SK-N-SH treated with all-trans-retinoic acid at 6 μM for 48 hours (cell line): ENCODE results near the gene SLC16A10.

Experiments used
- ARNTL ChIP-seq: fragments of 450-650 bp; formaldehyde crosslinking; IDR thresholded peaks from 2 replicates; pipeline ENCODE4 v1.5.0; 2020; ENCODE audit warnings: low read depth, mild to moderate bottlenecking, moderate library complexity, borderline replicate concordance
- GLIS3 ChIP-seq: fragments of 250-450 bp; sonication (Bioruptor Pico); IDR thresholded peaks from 2 replicates; pipeline ENCODE4 v1.5.0; 2020; ENCODE audit warnings: mild to moderate bottlenecking, moderate library complexity
- TOX ChIP-seq: fragments of 250-450 bp; sonication (Bioruptor Pico); IDR thresholded peaks from 2 replicates; pipeline ENCODE4 v1.8.0; 2021; ENCODE audit warnings: mild to moderate bottlenecking, moderate library complexity, borderline replicate concordance
- ZNF565 ChIP-seq: fragments of 450-650 bp; formaldehyde crosslinking; conservative IDR thresholded peaks from 2 replicates; pipeline ENCODE4 v1.5.0; 2020; ENCODE audit warnings: low read depth, mild to moderate bottlenecking, moderate library complexity
- TF ChIP-seq, protein P1 (sequence below): fragments of 250-450 bp; sonication (Bioruptor Pico); IDR thresholded peaks from 2 replicates; pipeline ENCODE4 v1.8.0; 2020; ENCODE audit warnings: mild to moderate bottlenecking, moderate library complexity, borderline replicate concordance
- TF ChIP-seq, protein P2 (sequence below): fragments of 250-450 bp; sonication (Bioruptor Pico); IDR thresholded peaks from 2 replicates; pipeline ENCODE4 v1.8.0; 2021; ENCODE audit warnings: low read depth, mild to moderate bottlenecking, moderate library complexity, borderline replicate concordance

GRCh38 chr6:111207141-111207858 is 120.0 kb downstream of the SLC16A10 start:
- TF ChIP-seq, protein P1, sequence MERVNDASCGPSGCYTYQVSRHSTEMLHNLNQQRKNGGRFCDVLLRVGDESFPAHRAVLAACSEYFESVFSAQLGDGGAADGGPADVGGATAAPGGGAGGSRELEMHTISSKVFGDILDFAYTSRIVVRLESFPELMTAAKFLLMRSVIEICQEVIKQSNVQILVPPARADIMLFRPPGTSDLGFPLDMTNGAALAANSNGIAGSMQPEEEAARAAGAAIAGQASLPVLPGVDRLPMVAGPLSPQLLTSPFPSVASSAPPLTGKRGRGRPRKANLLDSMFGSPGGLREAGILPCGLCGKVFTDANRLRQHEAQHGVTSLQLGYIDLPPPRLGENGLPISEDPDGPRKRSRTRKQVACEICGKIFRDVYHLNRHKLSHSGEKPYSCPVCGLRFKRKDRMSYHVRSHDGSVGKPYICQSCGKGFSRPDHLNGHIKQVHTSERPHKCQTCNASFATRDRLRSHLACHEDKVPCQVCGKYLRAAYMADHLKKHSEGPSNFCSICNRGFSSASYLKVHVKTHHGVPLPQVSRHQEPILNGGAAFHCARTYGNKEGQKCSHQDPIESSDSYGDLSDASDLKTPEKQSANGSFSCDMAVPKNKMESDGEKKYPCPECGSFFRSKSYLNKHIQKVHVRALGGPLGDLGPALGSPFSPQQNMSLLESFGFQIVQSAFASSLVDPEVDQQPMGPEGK = no peak
- no peak for TF ChIP-seq TOX (CRISPR knock-in tag)
- no peak for TF ChIP-seq ZNF565 (CRISPR knock-in tag)
- TF ChIP-seq, protein P2, sequence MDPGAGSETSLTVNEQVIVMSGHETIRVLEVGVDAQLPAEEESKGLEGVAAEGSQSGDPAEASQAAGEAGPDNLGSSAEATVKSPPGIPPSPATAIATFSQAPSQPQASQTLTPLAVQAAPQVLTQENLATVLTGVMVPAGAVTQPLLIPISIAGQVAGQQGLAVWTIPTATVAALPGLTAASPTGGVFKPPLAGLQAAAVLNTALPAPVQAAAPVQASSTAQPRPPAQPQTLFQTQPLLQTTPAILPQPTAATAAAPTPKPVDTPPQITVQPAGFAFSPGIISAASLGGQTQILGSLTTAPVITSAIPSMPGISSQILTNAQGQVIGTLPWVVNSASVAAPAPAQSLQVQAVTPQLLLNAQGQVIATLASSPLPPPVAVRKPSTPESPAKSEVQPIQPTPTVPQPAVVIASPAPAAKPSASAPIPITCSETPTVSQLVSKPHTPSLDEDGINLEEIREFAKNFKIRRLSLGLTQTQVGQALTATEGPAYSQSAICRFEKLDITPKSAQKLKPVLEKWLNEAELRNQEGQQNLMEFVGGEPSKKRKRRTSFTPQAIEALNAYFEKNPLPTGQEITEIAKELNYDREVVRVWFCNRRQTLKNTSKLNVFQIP (CRISPR knock-in tag) = no peak
- TF ChIP-seq ARNTL = no peak
- TF ChIP-seq GLIS3 (CRISPR knock-in tag) = no peak
